Measurements from ENCODE around the gene OGDHL. TPM values are rescaled to one million over a fixed set of nuclear protein-coding genes. Genes with fewer than 3 reads are reported as not detected.

OGDHL gene
- total RNA-seq, 5 donors from 2014 or later (not counting 1 experiment from before 2014, with no cell fraction given) = 0.56 TPM; not detected in 4

DNA sequence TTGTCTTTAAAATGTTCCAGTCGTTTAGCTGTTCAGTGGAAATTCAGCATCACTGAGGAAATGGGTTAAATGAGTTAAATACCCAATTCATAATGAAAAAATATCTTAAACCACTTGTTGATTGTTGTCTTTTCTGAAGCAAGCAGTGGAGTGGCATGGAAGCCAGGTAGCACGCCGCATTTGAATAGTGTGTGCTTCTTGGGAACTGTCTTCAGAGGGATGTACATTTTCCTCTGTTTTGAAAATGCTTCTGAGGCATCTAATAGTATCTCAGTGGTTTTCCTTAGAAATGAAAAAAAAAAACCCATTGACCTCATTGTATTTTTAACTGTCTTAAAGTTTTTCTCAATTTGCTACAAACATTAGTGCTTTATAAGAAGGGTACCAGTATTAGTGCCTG, 54.5 kb downstream of the OGDHL start:
- DNase-seq = no peak
- CTCF ChIA-PET = interaction anchor here in 1 of 2 donors (0.5 kb wide), 1 partner anchor 47 kb away, joined by 3 read pairs; no protein-coding TSS in a partner anchor
- POLR2A ChIA-PET = no interaction called here
- H3K27me3 Mint-ChIP-seq = peaks cover 16 to 20% of the 10 kb centered on the region in 2 donors
- H3K9me3 ChIP-seq = no peaks in the 10 kb centered on the region
- no peak overlapping the region for H3K27ac Mint-ChIP-seq
- H3K27ac ChIP-seq (ENCODE audit: low read length) = no peak overlapping the region
- no peaks in the 10 kb centered on the region for H3K9me3 Mint-ChIP-seq
- no peak overlapping the region for H3K4me3 Mint-ChIP-seq
- no peaks in the 10 kb centered on the region for H3K36me3 Mint-ChIP-seq
- ATAC-seq (replicated peaks in 1 of 4) = no peak
- no CpG with 5 or more reads among the region's 3 CpGs for WGBS (ENCODE audit: insufficient coverage)
- no peaks in the 10 kb centered on the region for H3K4me1 ChIP-seq (ENCODE audit: control insufficient read depth in 1 of 2, extremely low read depth in 1 of 2, insufficient read depth in 2 of 2, low read length in 2 of 2)
- H3K36me3 ChIP-seq (ENCODE audit: control insufficient read depth in 2 of 2, extremely low read depth in 1 of 2, insufficient read depth in 1 of 2, low read length in 1 of 2) = no peaks in the 10 kb centered on the region
- peaks cover 0 to 22% of the 10 kb centered on the region in 2 experiments for H3K27me3 ChIP-seq (replicated peaks in 1 of 2; ENCODE audit: control insufficient read depth in 2 of 2, extremely low read depth in 1 of 2, insufficient read depth in 2 of 2, low read length in 1 of 2)
- no peaks in the 10 kb centered on the region for H3K4me1 Mint-ChIP-seq
- H3K4me3 ChIP-seq (ENCODE audit: control insufficient read depth in 1 of 2, extremely low read depth in 1 of 2, low read length in 1 of 2) = no peak overlapping the region

DNA sequence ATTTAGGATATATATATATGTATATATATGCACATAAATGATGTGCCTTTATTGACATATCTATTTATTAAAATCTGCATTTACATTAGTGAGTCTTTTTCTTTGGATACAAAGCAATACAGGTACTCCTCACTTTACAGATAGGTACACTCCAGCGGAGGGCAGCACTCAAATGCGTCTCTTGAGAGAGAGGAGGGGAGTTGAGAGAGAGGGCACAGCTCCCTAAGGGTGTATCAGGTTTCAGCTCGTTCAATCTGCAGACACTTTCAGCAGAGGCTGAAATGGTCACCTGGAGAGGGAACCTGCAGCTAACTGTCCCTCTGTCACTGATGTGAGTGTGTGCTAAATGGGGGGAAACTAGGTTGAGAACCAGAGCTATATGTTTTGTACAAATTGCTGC, 61.1 kb downstream of the OGDHL start:
- Mint-ChIP-seq H3K9me3 (no peaks in the 10 kb centered on the region), H3K4me3 (no peak overlapping the region), H3K27me3 (peaks cover 14 to 17% of the 10 kb centered on the region in 2 donors), H3K36me3 (no peaks in the 10 kb centered on the region), H3K4me1 (no peaks in the 10 kb centered on the region), H3K27ac (no peak overlapping the region)
- DNase-seq = no peak
- Histone ChIP-seq H3K4me1 (ENCODE audit: control insufficient read depth in 1 of 2, extremely low read depth in 1 of 2, insufficient read depth in 2 of 2, low read length in 2 of 2) (no peaks in the 10 kb centered on the region), H3K27me3 (replicated peaks in 1 of 2; ENCODE audit: control insufficient read depth in 2 of 2, extremely low read depth in 1 of 2, insufficient read depth in 2 of 2, low read length in 1 of 2) (peaks cover 0 to 26% of the 10 kb centered on the region in 2 experiments), H3K4me3 (ENCODE audit: control insufficient read depth in 1 of 2, extremely low read depth in 1 of 2, low read length in 1 of 2) (no peak overlapping the region), H3K36me3 (ENCODE audit: control insufficient read depth in 2 of 2, extremely low read depth in 1 of 2, insufficient read depth in 1 of 2, low read length in 1 of 2) (no peaks in the 10 kb centered on the region), H3K9me3 (no peaks in the 10 kb centered on the region), H3K27ac (ENCODE audit: low read length) (no peak overlapping the region)
- ATAC-seq (replicated peaks in 1 of 4) = no peak
- POLR2A ChIA-PET = no interaction called here
- CTCF ChIA-PET = no interaction called here
- no CpG with 5 or more reads among the region's 3 CpGs for WGBS (ENCODE audit: insufficient coverage)

DNA sequence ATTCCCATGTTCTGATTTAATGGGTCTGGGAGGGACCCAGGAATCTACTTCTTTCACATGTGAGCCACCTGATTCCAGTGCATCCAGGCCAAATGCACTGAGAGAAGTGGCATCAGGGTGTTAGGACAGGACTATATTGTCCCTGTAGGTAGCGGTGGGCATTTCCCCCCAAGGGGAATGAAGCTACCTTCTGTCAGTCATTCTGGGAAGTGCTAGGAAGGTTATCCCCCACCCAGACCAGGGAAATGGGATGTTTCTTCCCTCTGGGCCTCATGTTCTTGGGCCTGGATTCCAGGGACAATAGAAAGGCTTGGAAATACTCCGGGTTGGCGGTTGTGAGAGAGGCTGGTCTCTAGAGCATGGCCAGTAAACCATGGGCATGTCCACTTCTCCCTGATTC, 61.9 kb downstream of the OGDHL start:
- WGBS (ENCODE audit: insufficient coverage) = no CpG with 5 or more reads among the region's 3 CpGs
- H3K4me1 ChIP-seq (ENCODE audit: control insufficient read depth in 1 of 2, extremely low read depth in 1 of 2, insufficient read depth in 2 of 2, low read length in 2 of 2) = no peaks in the 10 kb centered on the region
- no peaks in the 10 kb centered on the region for H3K36me3 ChIP-seq (ENCODE audit: control insufficient read depth in 2 of 2, extremely low read depth in 1 of 2, insufficient read depth in 1 of 2, low read length in 1 of 2)
- no peak overlapping the region for H3K4me3 Mint-ChIP-seq
- no peak overlapping the region for H3K27ac Mint-ChIP-seq
- no peaks in the 10 kb centered on the region for H3K4me1 Mint-ChIP-seq
- no peaks in the 10 kb centered on the region for H3K36me3 Mint-ChIP-seq
- peaks cover 0 to 26% of the 10 kb centered on the region in 2 experiments for H3K27me3 ChIP-seq (replicated peaks in 1 of 2; ENCODE audit: control insufficient read depth in 2 of 2, extremely low read depth in 1 of 2, insufficient read depth in 2 of 2, low read length in 1 of 2)
- no peaks in the 10 kb centered on the region for H3K9me3 ChIP-seq
- ChIA-PET CTCF (no interaction called here), POLR2A (no interaction called here)
- no peak overlapping the region for H3K4me3 ChIP-seq (ENCODE audit: control insufficient read depth in 1 of 2, extremely low read depth in 1 of 2, low read length in 1 of 2)
- no peaks in the 10 kb centered on the region for H3K9me3 Mint-ChIP-seq
- ATAC-seq (replicated peaks in 1 of 4) = no peak
- H3K27ac ChIP-seq (ENCODE audit: low read length) = no peak overlapping the region
- peaks cover 14 to 17% of the 10 kb centered on the region in 2 donors for H3K27me3 Mint-ChIP-seq
- no peak for DNase-seq

DNA sequence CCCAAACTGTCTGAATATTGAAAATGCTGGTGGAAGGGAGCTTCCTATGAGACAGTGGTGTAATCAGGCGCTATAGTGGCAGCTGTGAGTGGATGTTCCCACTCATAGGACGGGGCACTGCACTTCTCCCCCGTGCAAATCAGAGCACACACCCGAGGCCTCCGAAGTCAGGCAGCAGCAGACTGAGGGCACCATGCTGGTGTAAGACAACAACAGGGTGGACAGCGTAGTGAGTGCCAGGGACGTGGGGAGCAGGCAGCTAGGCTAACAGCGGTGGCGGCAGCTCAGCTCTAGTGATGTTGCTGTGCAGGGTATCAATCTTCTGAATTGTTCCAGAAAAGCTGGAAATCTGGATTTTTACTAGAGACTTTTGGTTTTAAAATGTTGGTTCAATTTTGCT, 63.4 kb downstream of the OGDHL start:
- no peaks in the 10 kb centered on the region for H3K9me3 Mint-ChIP-seq
- WGBS (ENCODE audit: insufficient coverage) = 74% methylated on average over 7 of the region's 9 CpGs
- ATAC-seq (replicated peaks in 1 of 4) (no peak), DNase-seq (no peak)
- no peak overlapping the region for H3K27ac Mint-ChIP-seq
- H3K27ac ChIP-seq (ENCODE audit: low read length) = no peak overlapping the region
- H3K4me1 ChIP-seq (ENCODE audit: control insufficient read depth in 1 of 2, extremely low read depth in 1 of 2, insufficient read depth in 2 of 2, low read length in 2 of 2) = no peaks in the 10 kb centered on the region
- no peak overlapping the region for H3K4me3 Mint-ChIP-seq
- H3K27me3 ChIP-seq (replicated peaks in 1 of 2; ENCODE audit: control insufficient read depth in 2 of 2, extremely low read depth in 1 of 2, insufficient read depth in 2 of 2, low read length in 1 of 2) = peaks cover 0 to 29% of the 10 kb centered on the region in 2 experiments
- H3K27me3 Mint-ChIP-seq = peaks cover 17% of the 10 kb centered on the region in 2 donors
- no peaks in the 10 kb centered on the region for H3K9me3 ChIP-seq
- H3K36me3 ChIP-seq (ENCODE audit: control insufficient read depth in 2 of 2, extremely low read depth in 1 of 2, insufficient read depth in 1 of 2, low read length in 1 of 2) = no peaks in the 10 kb centered on the region
- H3K4me3 ChIP-seq (ENCODE audit: control insufficient read depth in 1 of 2, extremely low read depth in 1 of 2, low read length in 1 of 2) = no peak overlapping the region
- POLR2A ChIA-PET = no interaction called here
- H3K36me3 Mint-ChIP-seq = no peaks in the 10 kb centered on the region
- CTCF ChIA-PET = no interaction called here
- H3K4me1 Mint-ChIP-seq = no peaks in the 10 kb centered on the region

DNA sequence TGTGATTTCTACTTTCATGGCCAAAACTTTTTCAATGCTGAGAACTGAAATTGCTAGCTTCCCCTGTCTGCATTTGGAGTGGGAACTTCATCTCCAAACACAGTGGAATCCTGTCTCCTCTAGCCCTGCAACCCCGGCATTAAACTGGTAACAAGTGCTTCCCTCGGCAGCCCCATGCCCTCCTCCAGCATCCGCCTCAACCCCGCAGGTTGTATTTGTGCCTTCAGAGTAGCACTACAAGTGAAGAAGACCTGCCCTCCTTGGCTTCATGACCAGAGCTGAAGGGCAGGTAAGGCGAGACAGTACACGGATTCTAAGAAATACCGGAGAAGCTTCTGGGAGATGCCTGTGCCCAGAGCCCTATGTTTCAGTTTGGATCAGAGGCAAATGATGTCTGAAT, 65.8 kb downstream of the OGDHL start:
- ChIA-PET POLR2A (no interaction called here), CTCF (no interaction called here)
- ATAC-seq (replicated peaks in 1 of 4) (no peak), DNase-seq (no peak)
- Mint-ChIP-seq H3K27ac (no peak overlapping the region), H3K27me3 (peaks cover 28 to 31% of the 10 kb centered on the region in 2 donors), H3K9me3 (peaks cover 0 to 2% (median 0%) of the 10 kb centered on the region in 3 donors), H3K4me3 (no peak overlapping the region), H3K4me1 (no peaks in the 10 kb centered on the region), H3K36me3 (no peaks in the 10 kb centered on the region)
- Histone ChIP-seq H3K27me3 (replicated peaks in 1 of 2; ENCODE audit: control insufficient read depth in 2 of 2, extremely low read depth in 1 of 2, insufficient read depth in 2 of 2, low read length in 1 of 2) (peaks cover 4 to 35% of the 10 kb centered on the region in 2 experiments), H3K9me3 (no peaks in the 10 kb centered on the region), H3K36me3 (ENCODE audit: control insufficient read depth in 2 of 2, extremely low read depth in 1 of 2, insufficient read depth in 1 of 2, low read length in 1 of 2) (no peaks in the 10 kb centered on the region), H3K27ac (ENCODE audit: low read length) (no peak overlapping the region), H3K4me3 (ENCODE audit: control insufficient read depth in 1 of 2, extremely low read depth in 1 of 2, low read length in 1 of 2) (no peak overlapping the region), H3K4me1 (ENCODE audit: control insufficient read depth in 1 of 2, extremely low read depth in 1 of 2, insufficient read depth in 2 of 2, low read length in 2 of 2) (no peaks in the 10 kb centered on the region)
- 75% methylated on average over 7 of the region's 7 CpGs for WGBS (ENCODE audit: insufficient coverage)

DNA sequence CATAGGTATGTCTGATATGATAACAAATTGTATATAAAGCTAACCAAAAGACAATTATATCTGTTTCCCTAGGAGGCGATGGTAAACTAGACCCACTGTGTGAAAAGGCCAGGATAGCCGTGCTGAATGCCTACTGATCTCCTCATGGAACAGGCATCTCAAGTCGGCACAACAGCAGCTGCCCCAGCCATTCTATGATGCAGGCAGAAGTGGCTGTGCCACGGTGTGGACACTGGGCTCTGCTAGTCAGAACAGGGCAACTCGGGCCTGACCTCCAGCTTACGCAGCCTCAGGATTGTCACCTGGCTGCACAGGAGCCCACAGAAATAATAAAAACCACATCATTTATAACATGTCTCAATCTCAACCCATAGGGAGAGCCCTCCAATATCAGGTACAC, 67.7 kb downstream of the OGDHL start:
- H3K27ac Mint-ChIP-seq = no peak overlapping the region
- no peak for ATAC-seq (replicated peaks in 1 of 4)
- no peak overlapping the region for H3K4me3 ChIP-seq (ENCODE audit: control insufficient read depth in 1 of 2, extremely low read depth in 1 of 2, low read length in 1 of 2)
- H3K27me3 ChIP-seq (replicated peaks in 1 of 2; ENCODE audit: control insufficient read depth in 2 of 2, extremely low read depth in 1 of 2, insufficient read depth in 2 of 2, low read length in 1 of 2) = peaks cover 13 to 38% of the 10 kb centered on the region in 2 experiments
- H3K4me3 Mint-ChIP-seq = no peak overlapping the region
- no peak overlapping the region for H3K27ac ChIP-seq (ENCODE audit: low read length)
- H3K4me1 ChIP-seq (ENCODE audit: control insufficient read depth in 1 of 2, extremely low read depth in 1 of 2, insufficient read depth in 2 of 2, low read length in 2 of 2) = no peaks in the 10 kb centered on the region
- H3K9me3 ChIP-seq = no peaks in the 10 kb centered on the region
- no peaks in the 10 kb centered on the region for H3K4me1 Mint-ChIP-seq
- H3K9me3 Mint-ChIP-seq = peaks cover 0 to 2% (median 0%) of the 10 kb centered on the region in 3 donors
- DNase-seq = no peak
- peaks cover 42 to 43% of the 10 kb centered on the region in 2 donors for H3K27me3 Mint-ChIP-seq
- no peaks in the 10 kb centered on the region for H3K36me3 ChIP-seq (ENCODE audit: control insufficient read depth in 2 of 2, extremely low read depth in 1 of 2, insufficient read depth in 1 of 2, low read length in 1 of 2)
- ChIA-PET POLR2A (no interaction called here), CTCF (no interaction called here)
- H3K36me3 Mint-ChIP-seq = no peaks in the 10 kb centered on the region
- WGBS (ENCODE audit: insufficient coverage) = 68% methylated on average over 6 of the region's 6 CpGs

DNA sequence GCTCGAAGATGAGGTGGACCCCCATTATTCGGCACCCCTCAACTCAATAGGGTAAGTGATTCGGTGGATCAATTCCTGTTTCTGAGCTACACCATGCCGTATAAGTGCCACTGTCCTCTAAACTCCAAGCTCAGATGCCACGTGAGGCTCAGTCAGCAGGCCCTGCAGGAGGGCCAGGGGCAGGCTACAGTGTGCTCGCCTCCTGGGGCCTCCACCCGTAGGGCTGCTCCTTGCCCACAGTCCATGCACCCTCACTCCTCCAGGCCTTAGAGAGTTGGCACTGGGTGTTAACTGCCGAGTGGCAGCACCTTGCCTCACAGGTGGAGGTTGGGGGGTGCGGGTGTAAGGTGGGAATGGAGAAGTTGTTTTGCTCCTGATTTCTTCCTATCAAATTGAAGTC, 70.5 kb downstream of the OGDHL start:
- H3K27ac ChIP-seq (ENCODE audit: low read length) = no peak overlapping the region
- H3K4me3 Mint-ChIP-seq = no peak overlapping the region
- H3K4me3 ChIP-seq (ENCODE audit: control insufficient read depth in 1 of 2, extremely low read depth in 1 of 2, low read length in 1 of 2) = no peak overlapping the region
- H3K4me1 ChIP-seq (ENCODE audit: control insufficient read depth in 1 of 2, extremely low read depth in 1 of 2, insufficient read depth in 2 of 2, low read length in 2 of 2) = no peaks in the 10 kb centered on the region
- WGBS (ENCODE audit: insufficient coverage) = 50% methylated on average over 3 of the region's 9 CpGs
- peaks cover 15 to 45% of the 10 kb centered on the region in 2 experiments for H3K27me3 ChIP-seq (replicated peaks in 1 of 2; ENCODE audit: control insufficient read depth in 2 of 2, extremely low read depth in 1 of 2, insufficient read depth in 2 of 2, low read length in 1 of 2)
- no peaks in the 10 kb centered on the region for H3K9me3 ChIP-seq
- DNase-seq (no peak), ATAC-seq (replicated peaks in 1 of 4) (no peak)
- H3K36me3 Mint-ChIP-seq = no peaks in the 10 kb centered on the region
- POLR2A ChIA-PET = no interaction called here
- peaks cover 0 to 8% (median 4%) of the 10 kb centered on the region in 3 donors for H3K9me3 Mint-ChIP-seq
- H3K27ac Mint-ChIP-seq = no peak overlapping the region
- no peaks in the 10 kb centered on the region for H3K36me3 ChIP-seq (ENCODE audit: control insufficient read depth in 2 of 2, extremely low read depth in 1 of 2, insufficient read depth in 1 of 2, low read length in 1 of 2)
- CTCF ChIA-PET = no interaction called here
- no peaks in the 10 kb centered on the region for H3K4me1 Mint-ChIP-seq
- H3K27me3 Mint-ChIP-seq = peaks cover 53 to 59% of the 10 kb centered on the region in 2 donors
